DND-41 (cell line): Measurements from ENCODE around the gene CDC42SE1.

Source experiments
- EZH2 ChIP-seq: IDR thresholded peaks from 3 replicates; pipeline ENCODE4 v1.6.1; 2012; ENCODE audit warnings: borderline replicate concordance, low read depth, mild to moderate bottlenecking, moderate library complexity, low read length, inconsistent platforms; ENCODE audit not compliant: severe bottlenecking
- TF ChIP-seq, protein P1 (sequence below): IDR thresholded peaks from 2 replicates; pipeline ENCODE4 v1.5.1; 2012; ENCODE audit warnings: borderline replicate concordance, low read length, moderate library complexity, mild to moderate bottlenecking; ENCODE audit not compliant: poor library complexity, severe bottlenecking; ENCODE audit errors: extremely low read depth

DNA sequence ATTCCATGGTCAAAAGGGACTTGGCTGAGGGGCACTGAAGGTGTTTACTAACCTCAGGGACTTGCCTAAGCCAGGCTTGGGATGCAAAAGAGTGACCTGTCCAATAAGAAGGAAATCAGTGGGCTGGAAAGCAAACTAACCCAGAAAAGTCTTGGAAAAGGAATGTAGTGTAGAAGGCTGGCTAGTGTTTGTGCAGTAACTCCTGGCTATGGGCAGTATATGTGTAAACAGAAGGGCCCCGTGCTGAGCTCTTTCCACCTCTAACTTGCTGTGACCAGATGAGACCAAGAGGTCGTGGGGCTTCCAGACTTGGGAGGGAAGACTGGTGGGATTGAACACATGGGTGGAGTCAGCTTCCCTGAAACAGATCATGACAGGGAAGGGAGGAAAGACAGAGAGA is 56.8 kb downstream of the CDC42SE1 start:
- no peak for TF ChIP-seq EZH2
- TF ChIP-seq, protein P1, sequence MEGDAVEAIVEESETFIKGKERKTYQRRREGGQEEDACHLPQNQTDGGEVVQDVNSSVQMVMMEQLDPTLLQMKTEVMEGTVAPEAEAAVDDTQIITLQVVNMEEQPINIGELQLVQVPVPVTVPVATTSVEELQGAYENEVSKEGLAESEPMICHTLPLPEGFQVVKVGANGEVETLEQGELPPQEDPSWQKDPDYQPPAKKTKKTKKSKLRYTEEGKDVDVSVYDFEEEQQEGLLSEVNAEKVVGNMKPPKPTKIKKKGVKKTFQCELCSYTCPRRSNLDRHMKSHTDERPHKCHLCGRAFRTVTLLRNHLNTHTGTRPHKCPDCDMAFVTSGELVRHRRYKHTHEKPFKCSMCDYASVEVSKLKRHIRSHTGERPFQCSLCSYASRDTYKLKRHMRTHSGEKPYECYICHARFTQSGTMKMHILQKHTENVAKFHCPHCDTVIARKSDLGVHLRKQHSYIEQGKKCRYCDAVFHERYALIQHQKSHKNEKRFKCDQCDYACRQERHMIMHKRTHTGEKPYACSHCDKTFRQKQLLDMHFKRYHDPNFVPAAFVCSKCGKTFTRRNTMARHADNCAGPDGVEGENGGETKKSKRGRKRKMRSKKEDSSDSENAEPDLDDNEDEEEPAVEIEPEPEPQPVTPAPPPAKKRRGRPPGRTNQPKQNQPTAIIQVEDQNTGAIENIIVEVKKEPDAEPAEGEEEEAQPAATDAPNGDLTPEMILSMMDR: no peak
